Neural cell (in vitro differentiated cells): ENCODE measurements around the gene PCDHB10. TPM values are rescaled to one million over a fixed set of nuclear protein-coding genes. Genes with fewer than 3 reads are reported as not detected.

Experiments used
- H2AFZ ChIP-seq: fragments of 200-600, 300-800 bp; sonication (generic), shearing (Covaris generic); 2 replicates; pipeline ENCODE4 v1.6.0; 2014; ENCODE audit warnings: low read depth, mild to moderate bottlenecking, antibody characterized with exemption, low read length, moderate library complexity
- H3F3A ChIP-seq: fragments of 200-600 bp; shearing (Covaris generic); 2 replicates; pipeline ENCODE4 v1.6.1; 2016; ENCODE audit warnings: mild to moderate bottlenecking, moderate library complexity, mixed read lengths, antibody characterized with exemption, low read length; ENCODE audit not compliant: insufficient read depth, poor library complexity, severe bottlenecking
- H3K27ac ChIP-seq: fragments of 200-600, 300-800 bp; sonication (generic), shearing (Covaris generic); 2 replicates; pipeline ENCODE4 v1.5.1; 2014; ENCODE audit warnings: mild to moderate bottlenecking, low read length, moderate library complexity
- H3K27me3 ChIP-seq: fragments of 300-800, 200-600 bp; sonication (generic), shearing (Covaris generic); 2 replicates; pipeline ENCODE4 v1.6.0; 2014; ENCODE audit warnings: mild to moderate bottlenecking, low read depth, low read length, moderate library complexity; ENCODE audit not compliant: insufficient read depth
- H3K36me3 ChIP-seq: fragments of 300-800, 200-600 bp; sonication (generic), shearing (Covaris generic); 2 replicates; pipeline ENCODE4 v1.5.1; 2014; ENCODE audit warnings: mild to moderate bottlenecking, antibody characterized with exemption, low read length, moderate library complexity; ENCODE audit not compliant: insufficient read depth
- H3K4me2 ChIP-seq: fragments of 300-800, 200-600 bp; sonication (generic), shearing (Covaris generic); 2 replicates; pipeline ENCODE4 v1.6.0; 2014; ENCODE audit warnings: mild to moderate bottlenecking, low read length
- H3K4me3 ChIP-seq: fragments of 300-800, 200-600 bp; sonication (generic), shearing (Covaris generic); 2 replicates; pipeline ENCODE4 v1.5.1; 2014; ENCODE audit warnings: mild to moderate bottlenecking, low read length, moderate library complexity
- H3K79me2 ChIP-seq: fragments of 200-600 bp; shearing (Covaris generic); replicated peaks from 2 replicates; pipeline ENCODE4 v1.6.0; 2014; ENCODE audit warnings: mild to moderate bottlenecking, low read length, moderate library complexity; ENCODE audit not compliant: insufficient read depth
- H3K9ac ChIP-seq: fragments of 300-800, 200-600 bp; sonication (generic), shearing (Covaris generic); 2 replicates; pipeline ENCODE4 v1.6.1; 2016; ENCODE audit warnings: mild to moderate bottlenecking, low read length, mixed read lengths
- H3K9me2 ChIP-seq: fragments of 200-600 bp; shearing (Covaris generic); 2 replicates; pipeline ENCODE4 v1.6.1; 2016; ENCODE audit warnings: mild to moderate bottlenecking, low read length, mixed read lengths; ENCODE audit not compliant: insufficient read depth
- H3K9me3 ChIP-seq: fragments of 200-600, 300-800 bp; sonication (generic), shearing (Covaris generic); 2 replicates; pipeline ENCODE4 v1.6.1; 2016; ENCODE audit warnings: mild to moderate bottlenecking, mixed run types, low read length, moderate library complexity, mixed read lengths
- H4K20me1 ChIP-seq: fragments of 200-600 bp; shearing (Covaris generic); 2 replicates; pipeline ENCODE4 v1.6.1; 2016; ENCODE audit warnings: mild to moderate bottlenecking, mixed run types; ENCODE audit not compliant: insufficient read depth
- EP300 ChIP-seq: fragments of 450-650 bp; conservative IDR thresholded peaks from 2 replicates; pipeline ENCODE4 v1.6.1; 2014; ENCODE audit warnings: antibody characterized with exemption, mild to moderate bottlenecking, moderate library complexity; ENCODE audit not compliant: poor library complexity, severe bottlenecking
- EZH2 ChIP-seq: fragments of 200-600, 300-800 bp; shearing (Covaris generic), sonication (generic); IDR thresholded peaks from 2 replicates; pipeline ENCODE4 v1.6.1; 2014; ENCODE audit warnings: antibody characterized with exemption, low read length, borderline replicate concordance, mild to moderate bottlenecking; ENCODE audit not compliant: insufficient read depth, poor library complexity, severe bottlenecking
- MXI1 ChIP-seq: fragments of 450-650 bp; conservative IDR thresholded peaks from 2 replicates; pipeline ENCODE4 v1.6.1; 2014; ENCODE audit warnings: antibody characterized with exemption, mild to moderate bottlenecking; ENCODE audit not compliant: poor library complexity, severe bottlenecking
- POLR2AphosphoS5 ChIP-seq: IDR thresholded peaks from 2 replicates; pipeline ENCODE4 v1.6.1; 2012
- RAD21 ChIP-seq: fragments of 450-650 bp; conservative IDR thresholded peaks from 2 replicates; pipeline ENCODE4 v1.6.1; 2014; ENCODE audit warnings: antibody characterized with exemption, mild to moderate bottlenecking, moderate library complexity
- SMC3 ChIP-seq: fragments of 450-650 bp; conservative IDR thresholded peaks from 2 replicates; pipeline ENCODE4 v1.6.1; 2014; ENCODE audit warnings: antibody characterized with exemption, mild to moderate bottlenecking, moderate library complexity; ENCODE audit not compliant: poor library complexity
- TAF1 ChIP-seq: IDR thresholded peaks from 2 replicates; pipeline ENCODE4 v1.6.1; 2012; ENCODE audit warnings: low read depth
- polyA minus RNA-seq: library from RNA; depleted of rRNA, polyadenylated mRNA; stranded (reverse); fragments of >200 nt; gene quantifications from 2 replicates; pipeline ENCODE4 v1.2.3, GENCODE V29; 2014
- polyA plus RNA-seq: library from polyadenylated mRNA; depleted of rRNA; stranded (reverse); fragments of >200 nt; gene quantifications from 2 replicates; pipeline ENCODE4 v1.2.3, GENCODE V29; 2014
- TF ChIP-seq, protein P1 (sequence below): fragments of 450-650 bp; IDR thresholded peaks from 2 replicates; pipeline ENCODE4 v1.5.1; 2014; ENCODE audit warnings: antibody characterized with exemption, mild to moderate bottlenecking, moderate library complexity; ENCODE audit not compliant: poor library complexity, severe bottlenecking
- TF ChIP-seq, protein P2 (sequence below): IDR thresholded peaks from 2 replicates; pipeline ENCODE4 v1.6.1; 2012; ENCODE audit warnings: borderline replicate concordance

PCDHB10 gene
- 8.7 and 9.6 TPM in 2 replicates for polyA plus RNA-seq
- polyA minus RNA-seq = 20.5 and 23.2 TPM in 2 replicates

DNA sequence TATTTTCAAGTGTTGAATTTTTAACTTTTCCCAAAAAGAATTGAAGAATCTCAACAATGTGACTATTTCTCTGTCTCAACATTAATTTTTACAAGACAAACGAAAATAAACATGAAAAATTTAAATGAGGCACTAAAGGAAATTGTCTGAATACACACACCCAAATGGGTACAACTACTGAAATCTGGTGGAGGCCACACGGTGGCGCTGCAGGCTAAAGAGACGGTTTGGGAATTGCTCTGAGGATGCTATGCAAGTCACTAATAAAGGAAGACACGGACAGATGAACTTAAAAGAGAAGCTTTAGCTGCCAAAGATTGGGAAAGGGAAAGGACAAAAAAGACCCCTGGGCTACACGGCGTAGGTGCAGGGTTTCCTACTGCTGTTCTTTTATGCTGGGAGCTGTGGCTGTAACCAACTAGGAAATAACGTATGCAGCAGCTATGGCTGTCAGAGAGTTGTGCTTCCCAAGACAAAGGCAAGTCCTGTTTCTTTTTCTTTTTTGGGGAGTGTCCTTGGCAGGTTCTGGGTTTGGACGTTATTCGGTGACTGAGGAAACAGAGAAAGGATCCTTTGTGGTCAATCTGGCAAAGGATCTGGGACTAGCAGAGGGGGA is at the start of gene PCDHB10:
PCDHB10 (plus strand) TSS at position 244 of the 616 bp plus-strand sequence; CDS start at position 444, 200 bp downstream.
- Histone ChIP-seq H3K4me2 (no peak within 1 kb of the TSS), H3K27ac (no peak within 1 kb of the TSS), H4K20me1 (no peaks in the 10 kb centered on the region), H3K9me3 (peaks cover 15% of the 10 kb centered on the region), H3K79me2 (peaks cover 10% of the 10 kb centered on the region), H3F3A (no peaks in the 10 kb centered on the region), H3K36me3 (peaks cover 4% of the 10 kb centered on the region), H3K27me3 (no peaks in the 10 kb centered on the region), H3K4me3 (peak within 1 kb of the TSS; percentile 53), H3K9me2 (no peaks in the 10 kb centered on the region), H3K9ac (peak within 1 kb of the TSS; percentile 49), H2AFZ (no peak within 1 kb of the TSS)
- no peak for TF ChIP-seq MXI1
- TF ChIP-seq, protein P1, sequence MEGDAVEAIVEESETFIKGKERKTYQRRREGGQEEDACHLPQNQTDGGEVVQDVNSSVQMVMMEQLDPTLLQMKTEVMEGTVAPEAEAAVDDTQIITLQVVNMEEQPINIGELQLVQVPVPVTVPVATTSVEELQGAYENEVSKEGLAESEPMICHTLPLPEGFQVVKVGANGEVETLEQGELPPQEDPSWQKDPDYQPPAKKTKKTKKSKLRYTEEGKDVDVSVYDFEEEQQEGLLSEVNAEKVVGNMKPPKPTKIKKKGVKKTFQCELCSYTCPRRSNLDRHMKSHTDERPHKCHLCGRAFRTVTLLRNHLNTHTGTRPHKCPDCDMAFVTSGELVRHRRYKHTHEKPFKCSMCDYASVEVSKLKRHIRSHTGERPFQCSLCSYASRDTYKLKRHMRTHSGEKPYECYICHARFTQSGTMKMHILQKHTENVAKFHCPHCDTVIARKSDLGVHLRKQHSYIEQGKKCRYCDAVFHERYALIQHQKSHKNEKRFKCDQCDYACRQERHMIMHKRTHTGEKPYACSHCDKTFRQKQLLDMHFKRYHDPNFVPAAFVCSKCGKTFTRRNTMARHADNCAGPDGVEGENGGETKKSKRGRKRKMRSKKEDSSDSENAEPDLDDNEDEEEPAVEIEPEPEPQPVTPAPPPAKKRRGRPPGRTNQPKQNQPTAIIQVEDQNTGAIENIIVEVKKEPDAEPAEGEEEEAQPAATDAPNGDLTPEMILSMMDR = peak; percentile 56
- peak; percentile 30 for TF ChIP-seq SMC3
- TF ChIP-seq, protein P2, sequence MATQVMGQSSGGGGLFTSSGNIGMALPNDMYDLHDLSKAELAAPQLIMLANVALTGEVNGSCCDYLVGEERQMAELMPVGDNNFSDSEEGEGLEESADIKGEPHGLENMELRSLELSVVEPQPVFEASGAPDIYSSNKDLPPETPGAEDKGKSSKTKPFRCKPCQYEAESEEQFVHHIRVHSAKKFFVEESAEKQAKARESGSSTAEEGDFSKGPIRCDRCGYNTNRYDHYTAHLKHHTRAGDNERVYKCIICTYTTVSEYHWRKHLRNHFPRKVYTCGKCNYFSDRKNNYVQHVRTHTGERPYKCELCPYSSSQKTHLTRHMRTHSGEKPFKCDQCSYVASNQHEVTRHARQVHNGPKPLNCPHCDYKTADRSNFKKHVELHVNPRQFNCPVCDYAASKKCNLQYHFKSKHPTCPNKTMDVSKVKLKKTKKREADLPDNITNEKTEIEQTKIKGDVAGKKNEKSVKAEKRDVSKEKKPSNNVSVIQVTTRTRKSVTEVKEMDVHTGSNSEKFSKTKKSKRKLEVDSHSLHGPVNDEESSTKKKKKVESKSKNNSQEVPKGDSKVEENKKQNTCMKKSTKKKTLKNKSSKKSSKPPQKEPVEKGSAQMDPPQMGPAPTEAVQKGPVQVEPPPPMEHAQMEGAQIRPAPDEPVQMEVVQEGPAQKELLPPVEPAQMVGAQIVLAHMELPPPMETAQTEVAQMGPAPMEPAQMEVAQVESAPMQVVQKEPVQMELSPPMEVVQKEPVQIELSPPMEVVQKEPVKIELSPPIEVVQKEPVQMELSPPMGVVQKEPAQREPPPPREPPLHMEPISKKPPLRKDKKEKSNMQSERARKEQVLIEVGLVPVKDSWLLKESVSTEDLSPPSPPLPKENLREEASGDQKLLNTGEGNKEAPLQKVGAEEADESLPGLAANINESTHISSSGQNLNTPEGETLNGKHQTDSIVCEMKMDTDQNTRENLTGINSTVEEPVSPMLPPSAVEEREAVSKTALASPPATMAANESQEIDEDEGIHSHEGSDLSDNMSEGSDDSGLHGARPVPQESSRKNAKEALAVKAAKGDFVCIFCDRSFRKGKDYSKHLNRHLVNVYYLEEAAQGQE = no peak
- TF ChIP-seq EP300 = no peak
- peak; percentile 59 for TF ChIP-seq RAD21

DNA sequence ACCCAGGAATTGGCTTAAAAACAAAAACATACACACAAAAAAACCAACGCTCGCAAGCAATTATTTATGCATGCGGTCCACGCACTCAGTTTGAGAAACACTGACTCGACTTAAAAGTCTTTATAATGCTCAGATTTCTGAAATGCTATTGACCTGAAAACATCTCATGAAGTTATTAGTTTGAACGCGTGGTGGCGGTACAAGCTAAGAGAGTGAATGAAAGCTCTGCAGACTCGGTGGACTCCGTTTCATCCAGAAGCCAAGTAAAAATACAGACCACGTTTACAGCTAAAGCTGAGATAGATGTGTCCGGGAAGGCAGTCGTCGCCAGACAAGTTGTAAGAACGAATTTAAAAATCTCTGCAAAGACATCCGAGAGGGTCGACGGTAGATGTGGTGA is 42.3 kb upstream of the PCDHB10 start, which contains the start of gene PCDHB6:
PCDHB6 (plus strand) TSS at position 246 of the 400 bp plus-strand sequence. CDS start 201 bp downstream, outside the sequence.
- Histone ChIP-seq H2AFZ (no peak within 1 kb of the TSS), H3K9me3 (peaks cover 14% of the 10 kb centered on the region), H3K79me2 (no peaks in the 10 kb centered on the region), H3K27ac (no peak within 1 kb of the TSS), H3K4me3 (no peak within 1 kb of the TSS), H3K9ac (no peak within 1 kb of the TSS), H3K4me2 (no peak within 1 kb of the TSS), H3K27me3 (no peaks in the 10 kb centered on the region), H4K20me1 (no peaks in the 10 kb centered on the region), H3F3A (no peaks in the 10 kb centered on the region), H3K36me3 (peaks cover 11% of the 10 kb centered on the region), H3K9me2 (no peaks in the 10 kb centered on the region)
- TF ChIP-seq, protein P2 = no peak
- TF ChIP-seq SMC3 (no peak), EP300 (no peak), MXI1 (no peak), EZH2 (no peak), POLR2AphosphoS5 (no peak), TAF1 (no peak)
- TF ChIP-seq, protein P1 = no peak
